ENCODE measurements around the gene REC8.

GRCh38 chr14:24186831-24187538 is 15.1 kb downstream of the REC8 start:
- TF ChIP-seq EZH2 (IDR thresholded peaks at IDR 0.05; ENCODE audit: insufficient read depth, low read length) (no peak), CTCF (IDR thresholded peaks at IDR 0.05; ENCODE audit: insufficient read depth, low read depth, low read length) (no peak)
